Ovary (tissue), 9 donors: Measurements from ENCODE around the gene CEP83. TPM values are rescaled to one million over a fixed set of nuclear protein-coding genes. Genes with fewer than 3 reads are reported as not detected.
A peak's percentile ranks its signal among the peaks of the same experiment; 100 is the strongest.

Experiments
- DNase-seq, 5 donors: peaks; one replicate each; pipeline ENCODE4 v3.0.0-alpha.2; 2019 to 2020
- H3K27ac ChIP-seq, 2 donors: fragments of 200-600 bp; one replicate each; pipeline versions ENCODE4 v1.5.1 to v1.8.0; 2019 to 2022
- H3K27me3 ChIP-seq: fragments of 200-600 bp; one replicate; pipeline ENCODE4 v1.8.0; 2022
- H3K36me3 ChIP-seq: fragments of 200-600 bp; sonication (generic); one replicate; pipeline ENCODE4 v1.5.1; 2019
- H3K4me1 ChIP-seq: one replicate; pipeline ENCODE4 v1.8.1; 2013; ENCODE audit warnings: mild to moderate bottlenecking, moderate library complexity; ENCODE audit not compliant: insufficient read depth
- H3K4me3 ChIP-seq: fragments of 200-600 bp; sonication (generic); one replicate; pipeline ENCODE4 v1.5.1; 2017
- H3K9me3 ChIP-seq, 2 donors: fragments of 200-600 bp in 1 of 2; sonication (generic) in 1 of 2; one replicate each; pipeline versions ENCODE4 v1.5.1 to v1.8.1; 2013 to 2019; ENCODE audit warnings: mild to moderate bottlenecking in 1 of 2, moderate library complexity in 1 of 2
- EP300 ChIP-seq: sonication (generic); formaldehyde crosslinking; IDR thresholded peaks from one replicate; pipeline ENCODE4 v1.6.1; 2017; ENCODE audit warnings: antibody characterized with exemption
- POLR2A ChIP-seq: fragments of 450-650 bp; IDR thresholded peaks from one replicate; pipeline ENCODE4 v1.6.1; 2017; ENCODE audit warnings: antibody characterized with exemption, mild to moderate bottlenecking, moderate library complexity
- WGBS, 3 donors: extraction: QIAGEN DNeasy Blood & Tissue Kit in 1 of 3; methylation state at CpG; one replicate each; pipeline versions ENCODE4 v1.1.5 to v1.1.7; 2013 to 2017; 5-methylcytosine and 5-hydroxymethylcytosine counted together
- intact Hi-C, 4 donors: fragments of 100-400 bp; cut with DNase I; formaldehyde crosslinking; loops; one replicate each; pipeline versions ENCODE4 v1.11.0 to v1.15.1; 2022 to 2023
- polyA plus RNA-seq, 2 donors: library from polyadenylated mRNA; stranded (reverse); fragments of 200-250 nt in 1 of 2; fragments of 350-450 nt in 1 of 2; fragmentation: Illumina TruSeq in 1 of 2; extraction: RNeasy Lipid Tissue Mini Kit (QIAGEN cat#74804) in 1 of 2; gene quantifications; one replicate each; pipeline ENCODE4 v1.2.3, GENCODE V29; 2013 to 2014
- total RNA-seq, 7 donors: library from RNA; depleted of rRNA in 2 of 7; stranded (reverse); fragments of >200 nt in 2 of 7; fragmentation: NEBNext Ultra II Directional in 3 of 7; extraction: Animal tissue kit (Norgen Biotek cat#: 25700) in 3 of 7; gene quantifications; one replicate each; pipeline versions ENCODE4 v1.1.0 to v1.2.4, GENCODE V29; 2016 to 2023
- TF ChIP-seq, protein P1 (sequence below), 3 donors: fragments of 450-650 bp in 2 of 3; fragments of 200-600 bp in 1 of 3; IDR thresholded peaks; one replicate each; pipeline versions ENCODE4 v1.5.1 to v1.8.0; 2016 to 2022; ENCODE audit warnings: antibody characterized with exemption in 3 of 3, mild to moderate bottlenecking in 1 of 3
- donor health status: DM: no; HTN: no; CAD: no; lungs with moderate emphysema.
- donor health status: DM: no; HTN: no; CAD: no.
- donor health status: Bipolar disorder and iron deficiency.
- donor health status: DM: yes; HTN: yes; CAD: no.
- donor health status: DM: no; HTN: no; CAD: no.
- donor health status: DM: yes; HTN: yes; CAD: no.

CEP83 gene
- total and polyA plus RNA-seq, 9 donors, result 5.5 to 47.6 (median 17.3) TPM

DNA sequence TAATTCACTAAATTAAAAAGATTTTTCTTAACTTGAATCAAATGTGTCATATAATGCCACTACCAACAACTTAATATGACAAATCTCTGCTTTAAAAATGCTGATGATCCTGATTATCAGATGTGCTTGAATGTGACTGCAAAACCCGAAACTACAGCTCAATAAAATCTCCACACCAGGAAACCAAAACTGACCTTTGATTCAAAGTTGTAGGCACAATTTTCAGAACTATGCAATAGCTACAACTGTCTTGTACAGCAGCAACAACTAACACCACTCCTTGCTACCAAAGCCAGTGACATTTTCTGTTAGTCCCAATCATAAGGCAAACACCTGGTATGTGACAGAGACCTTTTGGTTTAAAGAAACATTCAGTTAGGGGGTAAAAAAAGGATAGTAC, 147.3 kb downstream of the CEP83 start:
- no peaks in the 10 kb centered on the region for H3K9me3 ChIP-seq
- no peak overlapping the region for H3K4me3 ChIP-seq
- intact Hi-C loops, result loop anchor here in 1 of 4 donors (1.0 kb wide), 1 partner anchor 40 kb away; no protein-coding TSS in a partner anchor
- H3K27me3 ChIP-seq, result no peaks in the 10 kb centered on the region
- WGBS, 3 donors, result 97 to 99% (median 97%) methylated on average over 1 of the region's 1 CpG
- TF ChIP-seq, protein P1, sequence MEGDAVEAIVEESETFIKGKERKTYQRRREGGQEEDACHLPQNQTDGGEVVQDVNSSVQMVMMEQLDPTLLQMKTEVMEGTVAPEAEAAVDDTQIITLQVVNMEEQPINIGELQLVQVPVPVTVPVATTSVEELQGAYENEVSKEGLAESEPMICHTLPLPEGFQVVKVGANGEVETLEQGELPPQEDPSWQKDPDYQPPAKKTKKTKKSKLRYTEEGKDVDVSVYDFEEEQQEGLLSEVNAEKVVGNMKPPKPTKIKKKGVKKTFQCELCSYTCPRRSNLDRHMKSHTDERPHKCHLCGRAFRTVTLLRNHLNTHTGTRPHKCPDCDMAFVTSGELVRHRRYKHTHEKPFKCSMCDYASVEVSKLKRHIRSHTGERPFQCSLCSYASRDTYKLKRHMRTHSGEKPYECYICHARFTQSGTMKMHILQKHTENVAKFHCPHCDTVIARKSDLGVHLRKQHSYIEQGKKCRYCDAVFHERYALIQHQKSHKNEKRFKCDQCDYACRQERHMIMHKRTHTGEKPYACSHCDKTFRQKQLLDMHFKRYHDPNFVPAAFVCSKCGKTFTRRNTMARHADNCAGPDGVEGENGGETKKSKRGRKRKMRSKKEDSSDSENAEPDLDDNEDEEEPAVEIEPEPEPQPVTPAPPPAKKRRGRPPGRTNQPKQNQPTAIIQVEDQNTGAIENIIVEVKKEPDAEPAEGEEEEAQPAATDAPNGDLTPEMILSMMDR (IDR thresholded peaks at IDR 0.05), result no peak
- no peak for TF ChIP-seq POLR2A
- no peak for TF ChIP-seq EP300
- no peaks in the 10 kb centered on the region for H3K36me3 ChIP-seq
- H3K4me1 ChIP-seq, result no peaks in the 10 kb centered on the region
- no peak for DNase-seq
- H3K27ac ChIP-seq, result no peak overlapping the region

DNA sequence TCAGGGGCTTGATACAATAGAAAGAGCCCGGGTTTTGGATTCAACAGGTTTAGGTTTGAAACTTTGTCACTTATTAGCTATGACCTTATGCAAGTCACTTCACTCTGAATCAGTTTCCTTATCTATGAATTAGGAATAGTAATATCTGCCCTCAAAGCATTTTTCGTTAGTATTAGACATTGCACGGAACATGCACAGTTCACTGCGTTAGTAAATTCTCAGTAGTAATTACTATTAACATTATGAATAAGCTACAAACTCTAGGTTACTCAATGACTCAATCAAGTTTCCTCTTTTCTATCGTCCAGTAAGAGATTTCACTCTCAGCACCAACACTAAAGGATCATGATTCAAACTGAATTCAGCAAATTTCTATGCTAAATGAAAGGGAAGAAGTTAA, 150.3 kb downstream of the CEP83 start:
- intact Hi-C loops, result no loop called here
- no peaks in the 10 kb centered on the region for H3K36me3 ChIP-seq

DNA sequence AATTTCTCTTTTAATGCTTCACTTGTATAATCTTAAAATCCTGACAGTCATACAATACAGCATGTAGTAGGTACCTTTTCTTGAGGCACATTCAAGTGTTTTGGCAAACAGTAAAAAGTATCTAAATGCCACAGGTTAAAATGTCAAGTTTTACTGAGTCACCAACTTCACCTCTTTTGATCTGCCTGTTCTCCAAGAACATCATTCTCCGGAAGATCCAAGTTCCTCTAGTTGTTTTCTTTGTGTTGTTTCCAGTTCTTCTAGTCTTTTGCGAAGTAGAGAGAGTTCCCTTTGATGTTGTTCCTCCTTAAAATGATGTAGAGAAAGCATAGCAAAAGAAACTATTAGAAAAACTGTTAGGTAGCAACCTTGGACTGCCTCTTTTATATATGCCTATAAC, 151.1 kb downstream of the CEP83 start:
- TF ChIP-seq EP300 (no peak), POLR2A (no peak)
- TF ChIP-seq, protein P1 (IDR thresholded peaks at IDR 0.05), result no peak
- H3K27ac ChIP-seq, result peak overlapping the region in 1 of 2 donors; percentile 20
- H3K27me3 ChIP-seq, result no peaks in the 10 kb centered on the region
- peaks cover 5% of the 10 kb centered on the region for H3K4me1 ChIP-seq
- intact Hi-C loops, result no loop called here
- DNase-seq, result no peak
- H3K36me3 ChIP-seq, result no peaks in the 10 kb centered on the region
- H3K4me3 ChIP-seq, result no peak overlapping the region
- H3K9me3 ChIP-seq, result no peaks in the 10 kb centered on the region
- WGBS, 3 donors, result 3 to 13% (median 11%) methylated on average over 2 of the region's 2 CpGs

More for the DNA sequence above, 150.3 kb downstream of the CEP83 start:
- peak overlapping the region in 1 of 2 donors; percentile 20 for H3K27ac ChIP-seq
- DNase-seq, result no peak
- no peaks in the 10 kb centered on the region for H3K27me3 ChIP-seq
- no peak overlapping the region for H3K4me3 ChIP-seq
- TF ChIP-seq, protein P1 (IDR thresholded peaks at IDR 0.05), result no peak
- no peak for TF ChIP-seq POLR2A
- TF ChIP-seq EP300, result no peak
- peaks cover 4% of the 10 kb centered on the region for H3K4me1 ChIP-seq
- H3K9me3 ChIP-seq, result no peaks in the 10 kb centered on the region
- WGBS, 3 donors, result 91 to 94% (median 92%) methylated on average over 5 of the region's 5 CpGs

DNA sequence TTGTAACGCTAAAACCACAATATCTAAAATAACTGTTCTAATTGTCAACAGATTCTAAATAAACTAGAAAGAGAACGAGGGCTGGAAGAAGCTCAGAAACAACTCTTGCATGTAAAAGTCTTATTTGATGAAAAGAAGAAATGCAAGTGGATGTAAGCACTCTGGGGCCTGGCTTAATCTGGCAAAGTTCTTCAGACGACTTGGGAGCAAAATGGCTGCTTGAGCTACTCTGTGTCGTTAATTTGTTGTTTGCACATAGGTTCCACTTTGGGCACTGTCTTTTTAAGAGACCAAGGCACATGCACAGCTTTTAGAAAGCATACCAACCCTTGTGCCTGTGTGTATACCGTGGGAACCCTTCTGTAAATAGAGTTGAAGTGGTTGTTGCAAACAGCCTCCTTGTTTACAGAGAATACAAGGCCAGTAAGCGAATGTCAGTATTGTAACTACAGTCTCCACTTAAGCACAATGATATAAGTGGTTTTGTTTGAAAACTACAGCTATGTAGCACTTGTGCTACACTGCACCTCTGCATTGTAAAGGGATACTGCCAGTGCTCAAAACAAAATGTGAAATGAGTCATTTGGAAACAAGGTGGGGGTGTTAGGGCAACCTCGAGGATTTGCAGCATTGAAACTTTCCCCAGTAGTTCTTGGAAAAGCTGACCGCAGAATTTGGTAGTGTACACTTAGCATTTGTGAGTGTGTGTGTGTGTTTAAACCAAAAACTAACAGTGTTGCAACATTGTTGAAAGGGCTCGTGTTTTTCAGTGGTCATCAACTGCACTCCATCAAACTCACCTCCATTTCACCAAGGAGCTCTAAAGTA, 154.3 kb downstream of the CEP83 start:
- no peaks in the 10 kb centered on the region for H3K36me3 ChIP-seq
- intact Hi-C loops, result no loop called here
- H3K27me3 ChIP-seq, result no peaks in the 10 kb centered on the region
- TF ChIP-seq EP300 (no peak), POLR2A (no peak)
- TF ChIP-seq, protein P1 (IDR thresholded peaks at IDR 0.05), result no peak
- peak overlapping the region in 1 of 2 donors; percentile 11 for H3K27ac ChIP-seq
- H3K9me3 ChIP-seq, result no peaks in the 10 kb centered on the region
- H3K4me1 ChIP-seq, result peaks cover 5% of the 10 kb centered on the region
- H3K4me3 ChIP-seq, result no peak overlapping the region
- WGBS, 3 donors, result 16 to 38% (median 19%) methylated on average over 9 of the region's 9 CpGs
- no peak for DNase-seq
